GM12892 (cell line): Measurements from ENCODE around the gene ERFE.

Experiments
- POLR2A ChIP-seq: IDR thresholded peaks from 2 replicates; pipeline ENCODE4 v1.6.1; 2011; ENCODE audit warnings: low read depth, low read length, control low read depth
- TAF1 ChIP-seq: IDR thresholded peaks from 2 replicates; pipeline ENCODE4 v1.6.1; 2011; ENCODE audit warnings: low read depth, mild to moderate bottlenecking, control low read depth, low read length, borderline replicate concordance

DNA sequence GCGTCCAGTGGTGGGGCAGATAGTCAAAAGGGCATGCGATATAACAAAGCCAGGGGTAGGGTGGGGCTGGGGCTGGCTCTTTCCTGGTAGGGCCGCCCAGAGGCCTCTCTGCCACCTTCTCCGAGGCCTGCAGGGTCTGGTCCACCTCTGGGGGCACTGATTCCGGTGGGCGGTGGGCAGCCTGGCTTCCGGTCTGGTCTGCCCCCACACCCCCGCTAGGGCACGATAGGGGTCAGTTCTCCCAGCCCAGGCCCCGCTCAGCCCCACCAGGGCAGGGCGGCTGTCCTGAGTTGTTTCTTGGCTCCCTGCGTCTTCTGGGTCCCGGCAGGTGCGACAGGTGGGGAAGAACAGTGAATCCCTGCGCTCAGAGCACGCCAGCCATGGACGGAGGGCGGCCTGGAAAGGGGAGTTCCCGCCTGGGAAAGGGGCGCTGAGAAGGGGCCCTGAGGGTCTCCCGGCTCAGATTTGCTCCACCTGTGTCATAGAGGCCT is 707 bp upstream of the ERFE start:
- TF ChIP-seq TAF1 (no peak), POLR2A (no peak)
